Bladder microvascular endothelial cell (primary cell): Measurements from ENCODE around the gene CCDC88B. TPM values are rescaled to one million over a fixed set of nuclear protein-coding genes. Genes with fewer than 3 reads are reported as not detected.

Experiments used
- total RNA-seq: library from RNA; depleted of rRNA; stranded (reverse); fragments of >200 nt; gene quantifications from 2 replicates; pipeline ENCODE4 v1.2.3, GENCODE V29; 2014

Gene CCDC88B, protein sequence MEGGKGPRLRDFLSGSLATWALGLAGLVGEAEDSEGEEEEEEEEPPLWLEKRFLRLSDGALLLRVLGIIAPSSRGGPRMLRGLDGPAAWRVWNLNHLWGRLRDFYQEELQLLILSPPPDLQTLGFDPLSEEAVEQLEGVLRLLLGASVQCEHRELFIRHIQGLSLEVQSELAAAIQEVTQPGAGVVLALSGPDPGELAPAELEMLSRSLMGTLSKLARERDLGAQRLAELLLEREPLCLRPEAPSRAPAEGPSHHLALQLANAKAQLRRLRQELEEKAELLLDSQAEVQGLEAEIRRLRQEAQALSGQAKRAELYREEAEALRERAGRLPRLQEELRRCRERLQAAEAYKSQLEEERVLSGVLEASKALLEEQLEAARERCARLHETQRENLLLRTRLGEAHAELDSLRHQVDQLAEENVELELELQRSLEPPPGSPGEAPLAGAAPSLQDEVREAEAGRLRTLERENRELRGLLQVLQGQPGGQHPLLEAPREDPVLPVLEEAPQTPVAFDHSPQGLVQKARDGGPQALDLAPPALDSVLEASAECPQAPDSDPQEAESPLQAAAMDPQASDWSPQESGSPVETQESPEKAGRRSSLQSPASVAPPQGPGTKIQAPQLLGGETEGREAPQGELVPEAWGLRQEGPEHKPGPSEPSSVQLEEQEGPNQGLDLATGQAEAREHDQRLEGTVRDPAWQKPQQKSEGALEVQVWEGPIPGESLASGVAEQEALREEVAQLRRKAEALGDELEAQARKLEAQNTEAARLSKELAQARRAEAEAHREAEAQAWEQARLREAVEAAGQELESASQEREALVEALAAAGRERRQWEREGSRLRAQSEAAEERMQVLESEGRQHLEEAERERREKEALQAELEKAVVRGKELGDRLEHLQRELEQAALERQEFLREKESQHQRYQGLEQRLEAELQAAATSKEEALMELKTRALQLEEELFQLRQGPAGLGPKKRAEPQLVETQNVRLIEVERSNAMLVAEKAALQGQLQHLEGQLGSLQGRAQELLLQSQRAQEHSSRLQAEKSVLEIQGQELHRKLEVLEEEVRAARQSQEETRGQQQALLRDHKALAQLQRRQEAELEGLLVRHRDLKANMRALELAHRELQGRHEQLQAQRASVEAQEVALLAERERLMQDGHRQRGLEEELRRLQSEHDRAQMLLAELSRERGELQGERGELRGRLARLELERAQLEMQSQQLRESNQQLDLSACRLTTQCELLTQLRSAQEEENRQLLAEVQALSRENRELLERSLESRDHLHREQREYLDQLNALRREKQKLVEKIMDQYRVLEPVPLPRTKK (N-terminal part only)
- 1.1 and 2.4 TPM in 2 replicates for total RNA-seq

DNA sequence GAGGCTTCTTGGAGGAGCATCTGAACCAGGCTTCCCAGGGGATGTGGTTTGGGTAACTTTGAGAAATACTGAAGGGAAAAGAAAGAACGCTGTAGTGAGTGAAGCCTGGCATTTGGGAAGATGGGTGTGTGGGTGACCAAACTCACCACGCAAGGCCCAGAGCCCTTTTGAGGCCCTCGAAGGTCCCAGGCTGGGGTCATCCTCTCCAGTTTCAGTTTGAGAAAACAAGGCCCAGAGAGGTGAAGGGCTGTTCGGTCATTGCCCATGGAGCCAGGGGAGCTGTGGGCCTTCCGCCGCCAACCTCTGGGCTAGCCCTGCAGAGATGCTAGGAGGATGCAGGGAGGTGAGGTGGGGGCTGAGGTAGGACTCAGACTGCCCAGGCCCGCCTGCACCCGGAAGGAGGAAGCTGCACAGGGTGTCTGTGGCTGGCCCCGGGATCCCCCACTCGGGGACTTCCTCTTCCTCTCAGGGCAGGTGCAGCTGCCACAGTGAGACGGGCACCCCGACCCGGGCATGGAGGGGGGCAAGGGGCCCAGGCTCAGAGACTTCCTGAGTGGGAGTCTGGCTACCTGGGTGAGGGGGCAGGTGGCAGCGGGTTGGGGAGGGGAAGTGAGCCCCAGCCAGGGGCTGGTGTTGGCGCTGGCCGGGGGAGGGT lies at the start of gene CCDC88B:
Gene CCDC88B (plus strand): TSS at position 451 of the 655 bp plus-strand sequence. CDS start 63 bp downstream, at position 514.

DNA sequence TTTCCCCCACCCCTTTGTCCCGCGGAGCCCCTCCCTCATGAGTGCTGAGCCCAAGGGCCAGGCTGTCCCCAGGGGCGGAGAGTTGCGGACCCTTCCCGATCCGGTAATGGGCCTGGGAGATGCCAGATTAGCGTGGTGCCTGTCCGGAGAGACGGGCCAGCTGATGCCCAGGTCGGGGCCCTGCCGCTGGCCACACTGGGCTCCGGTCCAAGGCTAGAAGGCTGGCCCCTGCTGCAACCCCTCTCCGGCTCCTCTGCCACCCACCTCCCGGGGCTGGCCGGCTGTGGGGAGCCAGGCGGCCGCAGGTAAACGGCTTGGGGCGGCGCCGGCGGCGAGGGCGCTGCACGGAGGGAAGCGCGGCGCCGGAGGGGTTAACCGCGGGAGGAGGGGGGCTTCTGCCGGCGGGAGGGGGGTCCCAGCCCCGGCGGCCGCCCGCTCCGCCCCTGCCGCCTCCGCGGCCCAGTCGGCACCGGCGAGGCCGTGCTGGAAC lies 48.7 kb upstream of the CCDC88B start, which contains the start of gene KCNK4:
Gene KCNK4 (plus strand): TSS at position 41 of the 490 bp plus-strand sequence. CDS start 1,717 bp downstream, outside the sequence.

DNA sequence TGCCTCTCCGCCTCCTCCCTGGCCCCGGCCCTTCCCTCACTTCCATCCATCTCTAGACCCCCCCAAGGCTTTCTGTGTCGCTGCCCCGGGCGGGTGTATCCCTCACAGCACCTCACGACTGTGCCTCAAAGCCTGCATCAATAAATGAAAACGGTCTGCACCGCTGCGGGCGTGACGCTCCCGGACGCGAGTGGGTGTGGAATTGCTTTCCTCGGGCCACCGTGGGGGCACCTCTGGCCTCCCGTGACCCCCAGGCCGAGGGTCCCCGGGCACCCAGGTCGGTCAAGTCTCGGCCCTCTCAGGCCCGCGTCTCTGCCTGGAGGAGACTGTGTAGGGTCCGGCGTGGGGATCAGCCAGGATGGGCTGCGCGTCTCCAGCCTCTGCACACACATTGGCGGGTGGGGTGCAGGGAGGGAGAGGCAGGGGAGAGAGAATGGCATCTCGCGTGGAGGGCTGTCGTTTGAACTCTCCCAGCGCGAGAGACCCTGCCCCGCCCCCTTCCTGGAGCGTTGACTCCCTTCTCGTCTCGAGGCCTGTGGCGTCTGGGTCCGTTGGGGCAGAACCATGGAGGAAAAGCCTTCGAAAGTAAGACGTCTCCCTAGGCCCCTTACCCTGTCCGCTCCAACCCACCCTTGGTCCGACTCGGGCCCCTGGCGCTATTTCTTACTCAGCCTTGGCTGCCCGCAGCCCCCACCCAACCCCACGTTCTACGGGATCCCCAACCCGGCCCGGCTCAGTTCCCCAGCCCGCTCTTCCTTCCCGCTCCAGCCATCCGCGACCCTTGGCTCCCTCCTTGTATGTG lies 40.0 kb upstream of the CCDC88B start, which contains the start of gene CATSPERZ:
Gene CATSPERZ (plus strand): TSS at position 512 of the 802 bp plus-strand sequence. CDS start 53 bp downstream, at position 565.

DNA sequence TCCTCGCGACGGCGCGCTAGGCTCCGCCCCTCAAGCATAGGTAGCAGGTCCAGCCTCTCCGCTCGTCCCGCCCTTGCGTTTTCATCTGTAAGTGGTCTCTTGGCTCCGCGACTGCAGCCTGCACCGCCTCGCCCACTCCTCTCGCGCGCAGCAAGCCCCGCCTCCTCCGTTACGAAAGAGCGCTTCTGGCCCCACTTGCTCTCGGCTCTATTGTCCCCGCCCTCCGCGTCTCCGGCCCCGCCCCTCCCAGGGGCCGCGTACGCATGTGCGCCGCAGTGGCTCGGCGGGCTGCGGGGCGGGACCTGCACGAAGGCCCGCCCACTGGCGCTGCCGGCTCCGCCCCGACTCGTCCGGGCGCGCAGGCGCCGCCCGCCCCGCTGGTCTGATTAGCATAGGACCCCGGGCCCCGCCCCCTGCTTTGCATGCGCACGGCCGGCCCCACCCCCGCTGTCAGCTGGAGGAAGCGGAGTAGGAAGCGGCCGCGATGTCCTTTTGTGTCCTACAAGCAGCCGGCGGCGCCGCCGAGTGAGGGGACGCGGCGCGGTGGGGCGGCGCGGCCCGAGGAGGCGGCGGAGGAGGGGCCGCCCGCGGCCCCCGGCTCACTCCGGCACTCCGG lies 34.8 kb upstream of the CCDC88B start, which contains the start of gene ESRRA:
Gene ESRRA (plus strand): TSS at position 450 of the 616 bp plus-strand sequence. CDS start 1,656 bp downstream, outside the sequence.

DNA sequence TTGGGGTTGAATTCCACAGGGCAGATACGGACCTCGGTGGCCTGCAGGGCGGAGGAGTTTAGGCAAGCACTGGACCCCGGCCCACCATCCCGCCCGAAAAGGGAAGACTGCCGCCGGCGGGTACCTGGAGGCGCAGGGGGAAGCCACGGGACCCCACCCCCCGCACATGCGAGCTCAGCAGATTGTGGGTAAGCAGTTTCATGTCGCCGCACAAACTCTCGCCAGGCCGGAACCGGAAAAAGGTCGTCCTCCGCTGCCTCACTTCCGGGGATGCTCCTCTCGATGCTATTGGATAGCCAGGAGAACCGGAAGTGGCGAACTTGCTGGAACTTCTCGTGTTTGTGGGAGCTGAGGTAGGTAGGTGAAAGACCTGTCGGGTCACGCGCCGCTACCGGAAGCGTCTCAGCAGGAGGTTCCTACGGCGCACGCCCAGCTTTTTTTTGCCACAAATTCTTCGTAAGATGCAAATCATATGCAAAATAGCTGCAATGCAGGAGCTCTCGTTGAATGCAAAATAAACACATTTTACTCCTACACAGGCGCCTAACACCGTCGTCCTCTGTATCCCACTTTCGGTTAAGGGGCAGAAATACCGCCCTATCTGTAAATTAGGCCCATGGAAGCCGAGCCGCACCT lies 22.6 kb upstream of the CCDC88B start, which contains the start of gene TRMT112:
Gene TRMT112 (minus strand): TSS at position 235 of the 636 bp plus-strand sequence. CDS start 33 bp downstream, at position 202.

DNA sequence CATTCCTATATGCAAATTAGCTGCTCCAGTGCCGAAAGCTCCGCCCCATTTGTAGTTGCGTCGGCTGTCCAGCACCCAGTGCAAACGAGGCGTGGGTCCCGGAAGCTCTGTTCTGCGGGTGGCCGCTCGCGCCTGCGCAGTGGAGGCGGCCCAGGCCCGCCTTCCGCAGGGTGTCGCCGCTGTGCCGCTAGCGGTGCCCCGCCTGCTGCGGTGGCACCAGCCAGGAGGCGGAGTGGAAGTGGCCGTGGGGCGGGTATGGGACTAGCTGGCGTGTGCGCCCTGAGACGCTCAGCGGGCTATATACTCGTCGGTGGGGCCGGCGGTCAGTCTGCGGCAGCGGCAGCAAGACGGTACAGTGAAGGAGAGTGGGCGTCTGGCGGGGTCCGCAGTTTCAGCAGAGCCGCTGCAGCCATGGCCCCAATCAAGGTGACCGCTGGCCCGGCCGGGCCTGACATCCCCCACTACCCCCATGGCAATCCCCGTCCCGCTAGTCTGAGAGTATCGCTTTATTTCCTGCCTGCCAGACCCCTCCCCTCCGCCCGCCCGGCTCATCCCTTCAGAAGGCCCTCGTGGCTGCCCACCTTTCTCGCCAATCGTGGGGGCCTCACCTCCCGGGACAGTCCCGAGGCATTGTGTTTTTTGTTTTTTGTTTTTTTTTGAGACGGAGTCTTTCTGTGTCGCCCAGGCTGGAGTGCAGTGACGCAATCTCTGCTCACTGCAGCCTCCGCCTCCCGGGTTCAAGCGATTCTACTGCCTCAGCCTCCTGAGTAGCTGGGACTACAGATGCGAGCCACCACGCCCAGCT lies 21.8 kb upstream of the CCDC88B start, which contains the start of gene PRDX5:
Gene PRDX5 (plus strand): TSS at position 161 of the 805 bp plus-strand sequence. CDS start 95 bp downstream, at position 256.

DNA sequence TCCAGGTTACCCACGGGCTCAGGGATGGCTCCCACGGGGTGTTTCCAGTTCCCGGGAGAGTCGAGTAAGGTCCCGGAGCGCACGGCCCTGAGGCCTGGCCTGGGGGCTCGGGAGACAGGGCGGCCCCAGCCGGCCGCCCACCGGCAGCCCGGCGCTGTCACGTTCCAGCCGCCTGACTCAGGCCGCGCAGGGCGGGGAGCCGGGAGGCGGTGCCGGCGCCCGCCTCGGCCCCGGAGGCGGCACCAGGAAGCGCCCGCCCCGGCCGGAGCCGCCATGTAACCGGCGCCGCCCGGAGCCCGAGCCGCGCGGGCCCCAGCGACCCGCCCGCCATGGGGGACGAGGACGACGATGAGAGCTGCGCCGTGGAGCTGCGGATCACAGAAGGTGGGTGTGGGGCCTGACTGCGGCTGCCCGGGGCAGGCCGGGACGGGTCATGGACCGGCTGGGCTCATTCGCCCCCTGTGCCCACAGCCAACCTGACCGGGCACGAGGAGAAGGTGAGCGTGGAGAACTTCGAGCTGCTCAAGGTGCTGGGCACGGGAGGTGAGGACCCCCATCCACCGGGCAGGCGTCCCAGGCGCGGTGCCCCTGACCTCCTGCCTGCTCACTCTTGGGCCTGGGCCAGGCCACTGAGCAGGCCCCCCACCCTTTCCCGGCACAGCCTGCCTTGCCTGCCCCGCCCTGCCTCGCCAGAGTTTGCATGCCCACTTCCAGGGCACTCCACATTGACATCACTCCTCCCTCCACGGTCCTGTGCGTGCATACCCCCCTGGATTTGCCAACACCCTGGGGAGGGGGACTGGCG lies 19.1 kb downstream of the CCDC88B start, which contains the start of gene RPS6KA4:
Gene RPS6KA4 (plus strand): TSS at position 256 of the 805 bp plus-strand sequence. CDS start 74 bp downstream, at position 330.

Other genes starting within 250 kb of the CCDC88B start
- 18.3 and 34.4 TPM in 2 replicates for gene MACROD1, start 174.1 kb upstream of the CCDC88B start, total RNA-seq
- 135 and 189 TPM in 2 replicates for gene STIP1, start 154.0 kb upstream of the CCDC88B start, total RNA-seq
- gene FERMT3, start 133.5 kb upstream of the CCDC88B start, total RNA-seq = 2.8 and 6.4 TPM in 2 replicates
- gene TRPT1, start 114.0 kb upstream of the CCDC88B start, total RNA-seq = 18.3 and 24.8 TPM in 2 replicates
- gene NUDT22, start 113.9 kb upstream of the CCDC88B start, total RNA-seq = 26.7 and 30.4 TPM in 2 replicates
- 9.9 and 12.9 TPM in 2 replicates for gene DNAJC4, start 109.7 kb upstream of the CCDC88B start, total RNA-seq
- gene VEGFB, start 105.6 kb upstream of the CCDC88B start, total RNA-seq = 18.5 and 20.9 TPM in 2 replicates
- 53.8 and 53.9 TPM in 2 replicates for gene FKBP2, start 99.1 kb upstream of the CCDC88B start, total RNA-seq
- 207 and 216 TPM in 2 replicates for gene PPP1R14B, start 93.3 kb upstream of the CCDC88B start, total RNA-seq
- gene PLCB3, start 88.7 kb upstream of the CCDC88B start, total RNA-seq = 31.7 and 45.7 TPM in 2 replicates
- gene BAD, start 55.5 kb upstream of the CCDC88B start, total RNA-seq = 39.1 and 60.1 TPM in 2 replicates
- gene GPR137, start 54.4 kb upstream of the CCDC88B start, total RNA-seq = 6.5 and 17.1 TPM in 2 replicates
- gene KCNK4, start 48.9 kb upstream of the CCDC88B start, total RNA-seq = 0.25 TPM in 1 of 2 replicates, not detected in the other
- 0.49 TPM in 1 of 2 replicates, not detected in the other for gene CATSPERZ, start 39.8 kb upstream of the CCDC88B start, total RNA-seq
- 35.3 and 42.1 TPM in 2 replicates for gene ESRRA, start 34.7 kb upstream of the CCDC88B start, total RNA-seq
- 174 and 263 TPM in 2 replicates for gene TRMT112, start 22.6 kb upstream of the CCDC88B start, total RNA-seq
- gene PRDX5, start 22.1 kb upstream of the CCDC88B start, total RNA-seq = 172 and 230 TPM in 2 replicates
- gene RPS6KA4, start 19.0 kb downstream of the CCDC88B start, total RNA-seq = 27.2 and 44.3 TPM in 2 replicates
- gene SLC22A11, start 215.7 kb downstream of the CCDC88B start, total RNA-seq = not detected in 2 replicates